Activated T-helper 1 cell treated with anti-CD3 and anti-CD28 coated beads, Interleukin-12 subunit alpha, Interleukin-12 subunit beta, Interleukin-2, Interleukin-4 antibody, amounts not matched to agents 30 ng/mL and 10 ng/mL and 1 ng/mL, durations not matched to agents 14 hours and 24 hours and 36 hours (primary cell): ENCODE results near the gene HEG1. TPM values are rescaled to one million over a fixed set of nuclear protein-coding genes. Genes with fewer than 3 reads are reported as not detected.

Experiments used
- DNase-seq: peaks from one replicate; pipeline ENCODE4 v3.0.0; 2021; ENCODE audit warnings: low spot score
- H3K27ac Mint-ChIP-seq: one replicate; pipeline ENCODE4 v1.8.0; 2021; ENCODE audit warnings: mild to moderate bottlenecking, mixed read lengths
- H3K27me3 Mint-ChIP-seq: one replicate; pipeline ENCODE4 v1.8.0; 2022; ENCODE audit warnings: mild to moderate bottlenecking, moderate library complexity, mixed read lengths; ENCODE audit not compliant: insufficient read depth
- H3K36me3 Mint-ChIP-seq: one replicate; pipeline ENCODE4 v1.8.0; 2021; ENCODE audit warnings: low read depth, mixed read lengths
- H3K4me1 Mint-ChIP-seq: one replicate; pipeline ENCODE4 v1.8.0; 2021; ENCODE audit warnings: low read depth, mixed read lengths
- H3K4me3 Mint-ChIP-seq: one replicate; pipeline ENCODE4 v1.8.0; 2021; ENCODE audit warnings: mild to moderate bottlenecking, moderate library complexity, mixed read lengths
- H3K9me3 Mint-ChIP-seq: one replicate; pipeline ENCODE4 v1.8.0; 2021; ENCODE audit warnings: mixed read lengths
- intact Hi-C: fragments of 100-400 bp; cut with micrococcal nuclease; formaldehyde crosslinking; loops from one replicate; pipeline ENCODE4 v1.15.1; 2024
- total RNA-seq: library from RNA; stranded (reverse); gene quantifications from 2 replicates; pipeline ENCODE4 v1.2.3, GENCODE V29; 2022

The HEG1 gene
- total RNA-seq, 1 donor from 2014 or later = 45.1 TPM

GRCh38 chr3:125033616-125034015, 22.2 kb downstream of the HEG1 start:
- Mint-ChIP-seq H3K27ac (no peak overlapping the region), H3K36me3 (peaks cover 36% of the 10 kb centered on the region), H3K4me1 (peaks cover 28% of the 10 kb centered on the region), H3K4me3 (no peak overlapping the region), H3K27me3 (no peaks in the 10 kb centered on the region), H3K9me3 (peaks cover 35% of the 10 kb centered on the region)
- DNase-seq = no peak
- intact Hi-C loops = no loop called here

GRCh38 chr3:125033135-125033534, 22.7 kb downstream of the HEG1 start:
- no peak overlapping the region for H3K4me3 Mint-ChIP-seq
- no peak overlapping the region for H3K27ac Mint-ChIP-seq
- H3K36me3 Mint-ChIP-seq = peaks cover 36% of the 10 kb centered on the region
- intact Hi-C loops = no loop called here
- H3K4me1 Mint-ChIP-seq = peaks cover 33% of the 10 kb centered on the region
- H3K27me3 Mint-ChIP-seq = no peaks in the 10 kb centered on the region
- H3K9me3 Mint-ChIP-seq = peaks cover 33% of the 10 kb centered on the region
- DNase-seq = no peak

- H3K9me3 Mint-ChIP-seq = peaks cover 30% of the 10 kb centered on the region
- H3K27ac Mint-ChIP-seq = no peak overlapping the region
- DNase-seq = no peak
- H3K36me3 Mint-ChIP-seq = peaks cover 38% of the 10 kb centered on the region
- H3K4me3 Mint-ChIP-seq = no peak overlapping the region
- no peaks in the 10 kb centered on the region for H3K27me3 Mint-ChIP-seq
- intact Hi-C loops = no loop called here
- H3K4me1 Mint-ChIP-seq = peaks cover 31% of the 10 kb centered on the region
Measured at GRCh38 chr3:125032683-125033082, 23.1 kb downstream of the HEG1 start.

GRCh38 chr3:125032100-125032643, 23.6 kb downstream of the HEG1 start:
- intact Hi-C loops = no loop called here
- no peak overlapping the region for H3K4me3 Mint-ChIP-seq
- DNase-seq = no peak

GRCh38 chr3:125031544-125031943, 24.3 kb downstream of the HEG1 start:
- H3K4me1 Mint-ChIP-seq = peaks cover 29% of the 10 kb centered on the region

More at GRCh38 chr3:125032100-125032643, 23.6 kb downstream of the HEG1 start:
- Mint-ChIP-seq H3K27ac (no peak overlapping the region), H3K27me3 (no peaks in the 10 kb centered on the region), H3K4me1 (peaks cover 28% of the 10 kb centered on the region), H3K36me3 (peaks cover 40% of the 10 kb centered on the region), H3K9me3 (peaks cover 28% of the 10 kb centered on the region)

GRCh38 chr3:125028657-125029056, 27.1 kb downstream of the HEG1 start:
- DNase-seq = no peak
- Mint-ChIP-seq H3K27ac (no peak overlapping the region), H3K4me3 (no peak overlapping the region), H3K9me3 (peaks cover 3% of the 10 kb centered on the region), H3K36me3 (peaks cover 58% of the 10 kb centered on the region), H3K27me3 (no peaks in the 10 kb centered on the region), H3K4me1 (peaks cover 48% of the 10 kb centered on the region)
- intact Hi-C loops = no loop called here

More at GRCh38 chr3:125031544-125031943, 24.3 kb downstream of the HEG1 start:
- H3K9me3 Mint-ChIP-seq = peaks cover 25% of the 10 kb centered on the region
- no peak overlapping the region for H3K27ac Mint-ChIP-seq
- intact Hi-C loops = no loop called here
- no peak overlapping the region for H3K4me3 Mint-ChIP-seq
- H3K36me3 Mint-ChIP-seq = peaks cover 43% of the 10 kb centered on the region
- no peak for DNase-seq
- H3K27me3 Mint-ChIP-seq = no peaks in the 10 kb centered on the region

- Mint-ChIP-seq H3K36me3 (peaks cover 70% of the 10 kb centered on the region), H3K4me3 (no peak overlapping the region), H3K27ac (no peak overlapping the region), H3K27me3 (no peaks in the 10 kb centered on the region), H3K4me1 (peaks cover 64% of the 10 kb centered on the region), H3K9me3 (no peaks in the 10 kb centered on the region)
- no peak for DNase-seq
- intact Hi-C loops = no loop called here
Measured at GRCh38 chr3:125025642-125026041, 30.2 kb downstream of the HEG1 start.

- Mint-ChIP-seq H3K27ac (no peak overlapping the region), H3K36me3 (peaks cover 67% of the 10 kb centered on the region), H3K4me3 (no peak overlapping the region), H3K4me1 (peaks cover 64% of the 10 kb centered on the region), H3K27me3 (no peaks in the 10 kb centered on the region), H3K9me3 (no peaks in the 10 kb centered on the region)
- no peak for DNase-seq
- intact Hi-C loops = no loop called here
Measured at GRCh38 chr3:125024817-125025216, 31.0 kb downstream of the HEG1 start.

- Mint-ChIP-seq H3K27me3 (no peaks in the 10 kb centered on the region), H3K4me3 (peak overlapping the region; percentile 45), H3K36me3 (peaks cover 71% of the 10 kb centered on the region), H3K27ac (peak overlapping the region; percentile 38), H3K4me1 (peaks cover 72% of the 10 kb centered on the region), H3K9me3 (no peaks in the 10 kb centered on the region)
- intact Hi-C loops = no loop called here
- no peak for DNase-seq
Measured at GRCh38 chr3:125023833-125024555, 31.8 kb downstream of the HEG1 start.

- DNase-seq = no peak
- Mint-ChIP-seq H3K4me3 (no peak overlapping the region), H3K27me3 (no peaks in the 10 kb centered on the region), H3K36me3 (peaks cover 65% of the 10 kb centered on the region), H3K9me3 (no peaks in the 10 kb centered on the region), H3K4me1 (peaks cover 72% of the 10 kb centered on the region), H3K27ac (no peak overlapping the region)
- intact Hi-C loops = no loop called here
Measured at GRCh38 chr3:125022206-125022605, 33.6 kb downstream of the HEG1 start.

GRCh38 chr3:125019271-125019670, 36.5 kb downstream of the HEG1 start:
- peaks cover 57% of the 10 kb centered on the region for H3K36me3 Mint-ChIP-seq
- H3K4me1 Mint-ChIP-seq = peaks cover 48% of the 10 kb centered on the region
- peak overlapping the region; percentile 57 for H3K27ac Mint-ChIP-seq
- H3K27me3 Mint-ChIP-seq = no peaks in the 10 kb centered on the region
- no peaks in the 10 kb centered on the region for H3K9me3 Mint-ChIP-seq
- no peak overlapping the region for H3K4me3 Mint-ChIP-seq
- intact Hi-C loops = no loop called here
- no peak for DNase-seq

GRCh38 chr3:125017406-125017805, 38.4 kb downstream of the HEG1 start:
- Mint-ChIP-seq H3K4me3 (no peak overlapping the region), H3K4me1 (peaks cover 29% of the 10 kb centered on the region), H3K9me3 (no peaks in the 10 kb centered on the region), H3K27me3 (no peaks in the 10 kb centered on the region), H3K36me3 (peaks cover 64% of the 10 kb centered on the region), H3K27ac (no peak overlapping the region)
- no peak for DNase-seq
- intact Hi-C loops = no loop called here

GRCh38 chr3:125014570-125015179, 41.1 kb downstream of the HEG1 start:
- no peak for DNase-seq
- H3K36me3 Mint-ChIP-seq = peaks cover 58% of the 10 kb centered on the region

More at GRCh38 chr3:125014570-125015179, 41.1 kb downstream of the HEG1 start:
- intact Hi-C loops = no loop called here
- Mint-ChIP-seq H3K4me1 (peaks cover 34% of the 10 kb centered on the region), H3K9me3 (no peaks in the 10 kb centered on the region), H3K27me3 (no peaks in the 10 kb centered on the region), H3K27ac (no peak overlapping the region), H3K4me3 (no peak overlapping the region)
